K562 (cell line): ENCODE results near the gene ZFAND3. TPM values are rescaled to one million over a fixed set of nuclear protein-coding genes. Genes with fewer than 3 reads are reported as not detected.

Experiments used
- ATAC-seq: fragments of 200-7000 bp; cut with Tn5 transposase; 3 replicates; pipeline ENCODE4 v1.9.1; 2020; ENCODE audit warnings: moderate library complexity
- BruUV-seq: library from RNA; stranded (reverse); fragments of 400-500 nt; replicated peaks from 2 replicates; lab custom pipeline; 2021; lab: Mats Ljungman, UMichigan
- CTCF ChIA-PET: fragments of 300-600 bp; formaldehyde crosslinking; extraction: SDS; loops from one replicate; lab custom pipeline; 2021; ENCODE audit warnings: low intra/inter-chr PET ratio; lab: Yijun Ruan, JAX
- POLR2A ChIA-PET: fragments of 300-600, 350-650 bp; sonication (Branson Sonifier 250); formaldehyde crosslinking; extraction: SDS; loops from one replicate; lab custom pipeline; 2021; ENCODE audit warnings: antibody characterized with exemption, inconsistent platforms; lab: Yijun Ruan, JAX
- DNase-seq, 4 experiments: peaks; one replicate each; pipeline versions ENCODE4 v3.0.0 to v3.0.0-alpha.2; 2011 to 2018; ENCODE audit warnings: low spot score in 3 of 4, mixed read lengths in 3 of 4; ENCODE audit errors: extremely low read depth in 1 of 4
- FAIRE-seq: peaks from 2 replicates; lab custom pipeline; 2011; peaks lifted over from hg19 to GRCh38; lab: Jason Lieb, UNC
- H2AFZ ChIP-seq: 2 replicates; pipeline ENCODE4 v1.6.0; 2011; ENCODE audit warnings: low read depth, low read length, control low read depth, inconsistent platforms
- H3K27ac ChIP-seq: fragments of 200-600 bp; 3 replicates; pipeline ENCODE4 v1.8.0; 2011; ENCODE audit warnings: low read depth, mild to moderate bottlenecking, control low read depth, inconsistent platforms, low read length, moderate library complexity, mixed read lengths; ENCODE audit errors: extremely low read depth
- H3K27me3 ChIP-seq, 2 experiments: fragments of 300-600 bp in 1 of 2; 2 replicates in 1 of 2; 3 replicates in 1 of 2; pipeline versions ENCODE4 v1.6.0 to v1.8.0; 2011; ENCODE audit warnings: inconsistent platforms in 2 of 2, low read length in 2 of 2, mild to moderate bottlenecking in 1 of 2, mixed read lengths in 1 of 2, moderate library complexity in 1 of 2; ENCODE audit not compliant: control insufficient read depth in 2 of 2, insufficient read depth in 2 of 2
- H3K36me3 ChIP-seq: fragments of 300-600 bp; 3 replicates; pipeline ENCODE4 v1.8.0; 2011; ENCODE audit warnings: mild to moderate bottlenecking, low read length, inconsistent platforms; ENCODE audit not compliant: control insufficient read depth, insufficient read depth
- H3K4me1 ChIP-seq, 2 experiments: fragments of 200-600 bp in 1 of 2; replicated peaks in 1 of 2; 2 replicates in 1 of 2; 3 replicates in 1 of 2; pipeline versions ENCODE4 v1.5.1 to v1.8.0; 2011; ENCODE audit warnings: inconsistent platforms in 2 of 2, low read length in 2 of 2, mild to moderate bottlenecking in 1 of 2, mixed read lengths in 1 of 2, moderate library complexity in 1 of 2; ENCODE audit not compliant: control insufficient read depth in 2 of 2, insufficient read depth in 2 of 2
- H3K4me2 ChIP-seq: 2 replicates; pipeline ENCODE4 v1.6.1; 2011; ENCODE audit warnings: low read length, control low read depth, inconsistent platforms, mixed read lengths; ENCODE audit not compliant: insufficient read depth
- H3K4me3 ChIP-seq: fragments of 200-600 bp; sonication (generic), shearing (Covaris generic); 2 replicates; pipeline ENCODE4 v1.5.1; 2016; ENCODE audit warnings: control low read depth, inconsistent platforms
- H3K79me2 ChIP-seq: fragments of 200-600 bp; 3 replicates; pipeline ENCODE4 v1.8.0; 2011; ENCODE audit warnings: low read length, inconsistent platforms; ENCODE audit not compliant: control insufficient read depth, insufficient read depth
- H3K9ac ChIP-seq, 2 experiments: 2 replicates each; pipeline versions ENCODE4 v1.6.0 to v1.6.1; 2011; ENCODE audit warnings: low read depth in 2 of 2, low read length in 2 of 2, control low read depth in 1 of 2, inconsistent platforms in 1 of 2, mild to moderate bottlenecking in 1 of 2, mixed read lengths in 1 of 2; ENCODE audit not compliant: insufficient read depth in 1 of 2
- H3K9me1 ChIP-seq: one replicate; pipeline ENCODE4 v1.6.0; 2011; ENCODE audit warnings: inconsistent platforms, mild to moderate bottlenecking, low read length, moderate library complexity; ENCODE audit not compliant: control insufficient read depth, insufficient read depth
- H3K9me3 ChIP-seq: replicated peaks from 2 replicates; pipeline ENCODE4 v1.5.1; 2011; ENCODE audit warnings: low read depth, low read length, inconsistent platforms; ENCODE audit not compliant: control insufficient read depth, insufficient read depth
- H4K20me1 ChIP-seq: replicated peaks from 2 replicates; pipeline ENCODE4 v1.6.1; 2011; ENCODE audit warnings: low read length, inconsistent platforms, mixed read lengths; ENCODE audit not compliant: control insufficient read depth, insufficient read depth
- KLF16 ChIP-seq: IDR thresholded peaks from 2 replicates; pipeline ENCODE4 v1.6.1; 2016; ENCODE audit warnings: antibody characterized with exemption
- REST ChIP-seq, 2 experiments: fragments of 450-650 bp; formaldehyde crosslinking in 1 of 2; IDR thresholded peaks; 2 replicates each; pipeline versions ENCODE4 v1.4.0 to v1.6.1; 2014 to 2020; ENCODE audit warnings: mild to moderate bottlenecking in 2 of 2, borderline replicate concordance in 1 of 2, low read depth in 1 of 2
- RFX5 ChIP-seq: IDR thresholded peaks from 2 replicates; pipeline ENCODE4 v1.6.1; 2011; ENCODE audit warnings: low read depth, mild to moderate bottlenecking, improper control_type of control experiment, low read length
- TAF9B ChIP-seq: fragments of 450-650 bp; IDR thresholded peaks from 2 replicates; pipeline ENCODE4 v1.6.1; 2018; ENCODE audit warnings: mild to moderate bottlenecking; ENCODE audit not compliant: partially characterized antibody
- WGBS: fragments of 100-300 bp; shearing (Covaris generic); methylation state at CpG from one replicate; pipeline ENCODE4 v1.1.6; 2016; ENCODE audit warnings: low coverage, mixed read lengths; ENCODE audit not compliant: insufficient coverage; ENCODE audit errors: missing lambda C conversion rate; 5-methylcytosine and 5-hydroxymethylcytosine counted together
- in situ Hi-C: fragments of 300-500 bp; cut with MboI; formaldehyde crosslinking; loops from 4 replicates; pipeline ENCODE4 v1.15.0; 2018; ENCODE audit warnings: inconsistent platforms, mixed read lengths
- intact Hi-C: fragments of 100-400 bp; cut with micrococcal nuclease; formaldehyde crosslinking; loops from 2 replicates; pipeline ENCODE4 v1.14.2; 2022
- polyA plus RNA-seq, 8 experiments: library from polyadenylated mRNA; depleted of rRNA in 4 of 8; stranded (reverse) in 5 of 8; unstranded in 3 of 8; fragments of >200 nt; fragmentation: Nextera tagmentation in 2 of 8; fragmentation: Illumina TruSeq in 1 of 8; extraction: Ambion mirVana in 2 of 8; extraction: Trizol in 1 of 8; gene quantifications; 2 replicates each; pipeline versions ENCODE4 v1.2.1 to v1.2.3, GENCODE V29; 2011 to 2014; ENCODE audit warnings: inconsistent platforms in 1 of 8, missing spikeins in 1 of 8
- total RNA-seq, 7 experiments: library from RNA; depleted of rRNA in 6 of 7; stranded (reverse); fragments of >200 nt in 6 of 7; fragmentation: Illumina TruSeq in 2 of 7; extraction: Trizol in 2 of 7; gene quantifications; 2 replicates each; pipeline versions ENCODE4 v1.2.1 to v1.2.3, GENCODE V29; 2011 to 2021; ENCODE audit warnings: low replicate concordance in 1 of 7

The ZFAND3 gene
- total and polyA plus RNA-seq, 9 of the 15 experiments (the other 6 are each of a cell fraction or from before 2014, with no cell fraction given) = 0.81 to 26.6 (median 11.8) TPM

DNA sequence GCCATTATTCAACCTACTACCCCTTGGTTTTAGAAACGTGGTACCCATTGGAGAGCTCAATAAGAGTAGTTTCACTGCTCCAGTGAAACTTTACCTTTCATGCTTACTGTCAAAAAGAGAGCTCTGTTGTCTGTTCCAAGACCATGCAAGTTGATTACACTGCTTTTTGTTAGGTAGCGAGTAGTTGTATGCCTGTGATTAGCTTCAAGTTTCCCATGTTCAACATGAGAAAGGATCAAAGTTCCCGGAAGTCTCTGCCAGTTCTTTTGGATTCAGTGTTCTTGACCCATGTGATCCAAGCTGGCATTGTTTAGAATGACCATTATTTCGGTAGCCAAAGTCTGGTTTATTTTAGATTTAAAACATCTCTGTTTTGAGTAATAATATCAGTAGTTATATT lies 107.1 kb downstream of the ZFAND3 start:
- Histone ChIP-seq H3K4me3 (no peak overlapping the region), H3K4me1 (no peaks in the 10 kb centered on the region), H3K27ac (no peak overlapping the region), H3K79me2 (no peaks in the 10 kb centered on the region; the same call in 2 of the 3 replicates)
- BruUV-seq = no TSS peak
- TF ChIP-seq REST (IDR thresholded peaks at IDR 0.05; ENCODE audit: borderline replicate concordance) = no peak
- TF ChIP-seq REST (CRISPR knock-in tag; IDR thresholded peaks at IDR 0.05; ENCODE audit: low read depth) = no peak
- no peak for TF ChIP-seq TAF9B
- TF ChIP-seq RFX5 = no peak
- TF ChIP-seq KLF16 = no peak
- TF ChIP-seq, all 486 proteins: peak for 0
- Histone ChIP-seq H3K9me1 (no peaks in the 10 kb centered on the region), H3K9me3 (no peaks in the 10 kb centered on the region), H4K20me1 (peaks cover 4% of the 10 kb centered on the region; the same call in 1 of the 2 replicates), H3K4me2 (no peak overlapping the region), H3K9ac (no peak overlapping the region), H2AFZ (no peak overlapping the region), H3K27me3 (no peaks in the 10 kb centered on the region), H3K36me3 (no peaks in the 10 kb centered on the region)
- in situ Hi-C loops (no loop called here), intact Hi-C loops (no loop called here)
- POLR2A ChIA-PET = interaction anchor here (0.6 kb wide), 1 partner anchor 14 kb away, joined by 5 read pairs; no protein-coding TSS in a partner anchor
- ATAC-seq (no peak), FAIRE-seq (no peak), DNase-seq (no peak)
- CTCF ChIA-PET = no interaction called here
- 50% methylated on average over 4 of the region's 4 CpGs for WGBS
